Loucy (cell line): ENCODE measurements around the gene LRRC27.

Source experiments
- H2AFZ ChIP-seq: fragments of 200-600 bp; sonication (generic); 2 replicates; pipeline ENCODE4 v1.6.0; 2016; ENCODE audit warnings: antibody characterized with exemption, mild to moderate bottlenecking, low read length, moderate library complexity
- H3F3A ChIP-seq: fragments of 200-600 bp; 2 replicates; pipeline ENCODE4 v1.6.0; 2016; ENCODE audit warnings: antibody characterized with exemption, low read depth, mild to moderate bottlenecking
- H3K27me3 ChIP-seq: fragments of 200-600 bp; sonication (generic); 2 replicates; pipeline ENCODE4 v1.6.1; 2014; ENCODE audit warnings: low read length, mild to moderate bottlenecking; ENCODE audit not compliant: insufficient read depth, poor library complexity, severe bottlenecking
- H3K36me3 ChIP-seq: fragments of 200-600 bp; sonication (generic); 2 replicates; pipeline ENCODE4 v1.6.1; 2016; ENCODE audit warnings: low read length; ENCODE audit not compliant: insufficient read depth
- H3K4me1 ChIP-seq: fragments of 200-600 bp; sonication (generic); 2 replicates; pipeline ENCODE4 v1.5.1; 2014; ENCODE audit warnings: low read length, mild to moderate bottlenecking; ENCODE audit not compliant: insufficient read depth, poor library complexity, severe bottlenecking
- H3K4me2 ChIP-seq: fragments of 200-600 bp; sonication (generic); 2 replicates; pipeline ENCODE4 v1.6.0; 2014; ENCODE audit warnings: antibody characterized with exemption, low read length, low read depth, mild to moderate bottlenecking; ENCODE audit not compliant: poor library complexity, severe bottlenecking
- H3K4me3 ChIP-seq: fragments of 200-600 bp; sonication (generic); 2 replicates; pipeline ENCODE4 v1.5.1; 2014; ENCODE audit warnings: low read length, mild to moderate bottlenecking, mixed read lengths; ENCODE audit not compliant: poor library complexity, severe bottlenecking
- H3K79me2 ChIP-seq: fragments of 200-600 bp; sonication (generic); 2 replicates; pipeline ENCODE4 v1.6.1; 2014; ENCODE audit warnings: low read length; ENCODE audit not compliant: insufficient read depth
- H3K9ac ChIP-seq: fragments of 200-600 bp; sonication (generic); 2 replicates; pipeline ENCODE4 v1.6.0; 2014; ENCODE audit warnings: mild to moderate bottlenecking, low read depth, low read length, moderate library complexity; ENCODE audit not compliant: poor library complexity, severe bottlenecking
- H3K9me2 ChIP-seq: fragments of 200-600 bp; sonication (generic); replicated peaks from 2 replicates; pipeline ENCODE4 v1.6.1; 2016; ENCODE audit warnings: low read depth, low read length, mixed read lengths
- H3K9me3 ChIP-seq: fragments of 200-600 bp; sonication (generic); 2 replicates; pipeline ENCODE4 v1.6.1; 2014; ENCODE audit warnings: mild to moderate bottlenecking, antibody characterized with exemption, low read length, low read depth; ENCODE audit not compliant: insufficient read depth
- H4K20me1 ChIP-seq: fragments of 200-600 bp; sonication (generic); 2 replicates; pipeline ENCODE4 v1.6.0; 2014; ENCODE audit warnings: antibody characterized with exemption, low read length, mild to moderate bottlenecking; ENCODE audit not compliant: insufficient read depth, poor library complexity, severe bottlenecking
- EZH2phosphoT487 ChIP-seq: fragments of 200-600 bp; IDR thresholded peaks from 2 replicates; pipeline ENCODE4 v1.6.1; 2018; ENCODE audit warnings: antibody characterized with exemption, mild to moderate bottlenecking, moderate library complexity, borderline replicate concordance
- TF ChIP-seq, protein P1 (sequence below): fragments of 200-600 bp; sonication (generic); conservative IDR thresholded peaks from 2 replicates; pipeline ENCODE4 v1.5.1; 2014; ENCODE audit warnings: mild to moderate bottlenecking, antibody characterized with exemption, low read length

The LRRC27 gene

DNA sequence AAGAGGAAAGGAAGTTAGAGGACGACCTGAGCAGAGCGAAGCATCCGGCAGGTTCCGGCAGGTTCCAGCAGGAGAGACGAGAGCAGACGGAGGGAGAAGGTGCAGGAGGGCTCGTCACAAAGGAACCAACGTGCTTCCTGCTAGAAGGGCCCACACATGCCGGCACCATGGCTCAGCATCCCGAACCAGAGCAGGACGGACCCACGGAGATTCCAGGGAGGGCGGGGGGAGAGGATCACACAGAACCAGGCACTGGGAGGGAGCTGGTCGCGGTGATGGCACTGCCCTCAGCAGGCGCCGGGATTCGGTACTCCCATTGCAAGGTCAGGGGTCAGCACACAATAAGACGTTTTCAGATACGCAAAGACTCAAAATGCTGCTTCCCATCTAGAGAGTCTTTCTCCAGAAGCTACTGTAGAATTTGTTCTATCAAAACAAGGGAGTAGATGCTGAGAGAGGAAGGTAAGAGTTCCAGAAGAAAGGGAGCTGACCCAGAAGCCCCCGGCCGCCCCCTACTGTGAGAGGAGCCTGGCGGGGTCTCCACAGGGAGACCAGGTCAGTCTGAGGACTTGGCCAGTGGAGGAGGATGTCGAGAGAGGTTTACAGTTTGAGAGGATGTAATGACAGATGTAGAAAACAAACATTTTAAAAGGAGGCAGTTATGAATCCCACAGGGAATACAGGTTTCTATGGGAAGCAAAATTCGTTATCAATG, 41.4 kb downstream of the LRRC27 start:
- H3K36me3 ChIP-seq, result no peaks in the 10 kb centered on the region
- H3K9me3 ChIP-seq, result no peaks in the 10 kb centered on the region
- no peaks in the 10 kb centered on the region for H4K20me1 ChIP-seq
- H3K4me1 ChIP-seq, result peaks cover 13% of the 10 kb centered on the region
- H3K27me3 ChIP-seq, result no peaks in the 10 kb centered on the region
- H3K9ac ChIP-seq, result no peak overlapping the region
- H3F3A ChIP-seq, result no peaks in the 10 kb centered on the region
- no peak overlapping the region for H2AFZ ChIP-seq
- no peaks in the 10 kb centered on the region for H3K79me2 ChIP-seq
- no peaks in the 10 kb centered on the region for H3K9me2 ChIP-seq
- H3K4me3 ChIP-seq, result no peak overlapping the region
- no peak overlapping the region for H3K4me2 ChIP-seq
- TF ChIP-seq, protein P1, sequence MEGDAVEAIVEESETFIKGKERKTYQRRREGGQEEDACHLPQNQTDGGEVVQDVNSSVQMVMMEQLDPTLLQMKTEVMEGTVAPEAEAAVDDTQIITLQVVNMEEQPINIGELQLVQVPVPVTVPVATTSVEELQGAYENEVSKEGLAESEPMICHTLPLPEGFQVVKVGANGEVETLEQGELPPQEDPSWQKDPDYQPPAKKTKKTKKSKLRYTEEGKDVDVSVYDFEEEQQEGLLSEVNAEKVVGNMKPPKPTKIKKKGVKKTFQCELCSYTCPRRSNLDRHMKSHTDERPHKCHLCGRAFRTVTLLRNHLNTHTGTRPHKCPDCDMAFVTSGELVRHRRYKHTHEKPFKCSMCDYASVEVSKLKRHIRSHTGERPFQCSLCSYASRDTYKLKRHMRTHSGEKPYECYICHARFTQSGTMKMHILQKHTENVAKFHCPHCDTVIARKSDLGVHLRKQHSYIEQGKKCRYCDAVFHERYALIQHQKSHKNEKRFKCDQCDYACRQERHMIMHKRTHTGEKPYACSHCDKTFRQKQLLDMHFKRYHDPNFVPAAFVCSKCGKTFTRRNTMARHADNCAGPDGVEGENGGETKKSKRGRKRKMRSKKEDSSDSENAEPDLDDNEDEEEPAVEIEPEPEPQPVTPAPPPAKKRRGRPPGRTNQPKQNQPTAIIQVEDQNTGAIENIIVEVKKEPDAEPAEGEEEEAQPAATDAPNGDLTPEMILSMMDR, result no peak
- TF ChIP-seq EZH2phosphoT487, result no peak

DNA sequence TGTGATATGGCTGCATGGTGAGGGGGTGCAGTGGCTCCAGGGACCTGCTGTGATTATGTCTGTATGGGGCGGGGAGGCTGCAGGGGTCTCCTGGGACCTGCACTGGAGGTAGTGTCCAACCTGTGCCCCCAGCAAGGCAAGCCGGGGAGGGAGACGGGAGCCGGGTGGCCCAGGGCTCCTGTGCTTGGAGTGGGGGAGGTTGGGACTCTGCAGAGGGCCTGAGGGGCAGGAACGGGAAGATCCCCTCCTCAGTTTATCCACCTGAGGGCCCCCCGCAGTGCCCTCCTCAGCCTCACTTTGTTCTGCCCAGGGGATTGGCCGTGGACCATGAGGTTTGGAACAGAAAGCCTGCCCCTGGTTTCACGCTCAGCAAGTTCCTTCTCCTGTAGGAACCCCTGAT, 42.2 kb downstream of the LRRC27 start:
- no peak for TF ChIP-seq EZH2phosphoT487
- TF ChIP-seq, protein P1, result no peak
- H3F3A ChIP-seq, result no peaks in the 10 kb centered on the region
- no peaks in the 10 kb centered on the region for H3K79me2 ChIP-seq
- H3K4me1 ChIP-seq, result peaks cover 13% of the 10 kb centered on the region
- no peaks in the 10 kb centered on the region for H3K27me3 ChIP-seq
- no peak overlapping the region for H2AFZ ChIP-seq
- no peaks in the 10 kb centered on the region for H3K36me3 ChIP-seq
- H3K9ac ChIP-seq, result no peak overlapping the region
- no peak overlapping the region for H3K4me2 ChIP-seq
- H3K4me3 ChIP-seq, result no peak overlapping the region
- H3K9me3 ChIP-seq, result no peaks in the 10 kb centered on the region
- H3K9me2 ChIP-seq, result no peaks in the 10 kb centered on the region
- no peaks in the 10 kb centered on the region for H4K20me1 ChIP-seq

DNA sequence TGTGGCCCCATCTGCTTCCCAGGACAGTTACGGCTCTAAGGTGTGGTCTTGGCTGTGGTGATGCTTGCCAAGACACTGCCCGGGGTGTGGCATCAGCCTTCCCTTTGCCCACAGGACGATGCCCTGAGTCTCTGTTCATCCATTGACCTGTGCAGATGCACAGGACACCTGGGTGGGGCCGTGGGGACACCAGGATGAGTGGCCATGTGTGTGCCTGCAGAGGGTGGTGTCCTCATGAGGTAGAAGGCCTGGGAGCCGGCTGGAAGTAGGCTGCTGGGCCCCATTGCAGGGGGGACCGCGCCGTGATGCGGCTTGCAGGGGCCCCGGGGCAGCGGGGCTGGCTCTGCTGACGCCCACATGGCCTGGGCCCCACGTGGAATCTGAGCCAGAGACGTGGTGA, 42.6 kb downstream of the LRRC27 start:
- no peaks in the 10 kb centered on the region for H3K9me2 ChIP-seq
- H3K79me2 ChIP-seq, result no peaks in the 10 kb centered on the region
- no peaks in the 10 kb centered on the region for H3K27me3 ChIP-seq
- no peaks in the 10 kb centered on the region for H3K9me3 ChIP-seq
- no peak overlapping the region for H2AFZ ChIP-seq
- no peak overlapping the region for H3K4me3 ChIP-seq
- TF ChIP-seq, protein P1, result no peak
- TF ChIP-seq EZH2phosphoT487, result no peak
- no peaks in the 10 kb centered on the region for H3F3A ChIP-seq
- no peaks in the 10 kb centered on the region for H4K20me1 ChIP-seq
- H3K36me3 ChIP-seq, result no peaks in the 10 kb centered on the region
- no peak overlapping the region for H3K9ac ChIP-seq
- H3K4me1 ChIP-seq, result peaks cover 13% of the 10 kb centered on the region
- H3K4me2 ChIP-seq, result no peak overlapping the region
